GM19328 (cell line): ENCODE results near the gene PBX2.
"Not testable (repeated sequence)": the region's sequence is repeated elsewhere in the genome, so short reads cannot be mapped to it uniquely, and the experiment has no call there.

Experiments
- ATAC-seq: cut with Tn5 transposase; IDR thresholded peaks from one replicate; pipeline ENCODE4 v1.9.1; 2021; ENCODE audit warnings: mild to moderate bottlenecking, moderate library complexity; ENCODE audit not compliant: unreplicated experiment

The PBX2 gene

DNA sequence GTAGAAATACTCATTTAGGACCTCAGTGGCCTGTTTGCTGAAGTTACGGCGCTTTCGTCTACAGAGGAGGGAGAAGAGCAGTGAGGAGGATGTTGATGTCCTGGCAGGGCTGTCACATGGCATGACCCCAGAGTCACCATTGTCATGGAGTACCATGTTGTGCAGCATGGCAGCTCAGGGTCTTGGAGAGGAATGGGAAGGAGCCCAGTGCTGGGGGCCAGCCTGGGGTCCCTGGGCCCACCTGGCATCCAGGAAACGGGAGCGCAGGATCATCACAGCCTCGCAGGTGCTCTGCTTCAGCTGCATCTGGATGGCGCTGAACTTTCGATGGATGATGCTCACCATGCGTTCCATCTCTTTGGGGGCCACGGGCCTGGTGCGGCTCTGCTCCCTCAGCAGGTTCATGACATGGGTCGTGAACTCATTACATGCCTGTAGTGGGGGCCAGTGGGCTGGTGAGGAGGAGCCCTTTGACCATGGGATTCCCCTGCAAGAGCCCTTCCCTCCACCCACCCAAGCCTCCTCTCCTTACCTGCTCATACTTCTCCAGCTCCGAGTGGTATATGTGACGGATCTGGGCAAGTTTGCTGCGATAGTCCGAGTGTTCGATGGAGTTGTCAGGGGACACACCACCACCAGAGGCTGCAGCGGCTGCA lies 2.1 kb downstream of the PBX2 start:
- not testable (repeated sequence) for ATAC-seq

DNA sequence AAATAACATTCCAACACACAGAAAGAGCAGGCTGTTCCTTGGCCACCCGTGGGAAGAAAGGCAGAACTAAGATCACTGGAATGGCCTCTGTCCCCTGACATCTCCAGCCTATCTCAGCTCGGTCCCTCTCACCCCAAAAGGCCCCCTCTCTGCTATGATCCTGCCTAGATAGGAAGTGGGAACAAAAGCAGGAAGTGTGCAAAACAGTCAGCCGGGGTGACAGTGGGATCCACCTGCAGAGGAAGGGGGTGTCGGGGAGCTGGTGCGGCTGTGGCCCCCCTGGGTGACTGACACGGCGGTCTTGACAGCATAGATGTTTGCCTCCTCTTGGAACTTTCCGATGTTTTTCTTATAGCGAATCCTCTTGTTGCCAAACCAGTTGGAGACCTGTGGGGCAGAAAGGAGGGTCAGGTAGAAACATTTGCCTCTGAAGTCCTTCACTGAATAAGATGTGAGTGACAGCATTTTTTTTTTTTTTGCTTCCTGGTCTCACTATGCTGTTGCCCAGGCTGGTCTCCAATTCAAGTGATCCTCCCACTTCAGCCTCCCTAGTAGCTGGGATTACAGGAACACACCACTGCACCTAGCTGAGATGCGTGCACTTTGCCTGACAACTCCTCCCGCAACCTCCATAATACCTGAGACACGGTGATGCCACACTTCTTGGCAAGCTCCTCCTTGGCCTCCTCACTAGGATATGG lies 2.8 kb downstream of the PBX2 start:
- ATAC-seq: no peak

DNA sequence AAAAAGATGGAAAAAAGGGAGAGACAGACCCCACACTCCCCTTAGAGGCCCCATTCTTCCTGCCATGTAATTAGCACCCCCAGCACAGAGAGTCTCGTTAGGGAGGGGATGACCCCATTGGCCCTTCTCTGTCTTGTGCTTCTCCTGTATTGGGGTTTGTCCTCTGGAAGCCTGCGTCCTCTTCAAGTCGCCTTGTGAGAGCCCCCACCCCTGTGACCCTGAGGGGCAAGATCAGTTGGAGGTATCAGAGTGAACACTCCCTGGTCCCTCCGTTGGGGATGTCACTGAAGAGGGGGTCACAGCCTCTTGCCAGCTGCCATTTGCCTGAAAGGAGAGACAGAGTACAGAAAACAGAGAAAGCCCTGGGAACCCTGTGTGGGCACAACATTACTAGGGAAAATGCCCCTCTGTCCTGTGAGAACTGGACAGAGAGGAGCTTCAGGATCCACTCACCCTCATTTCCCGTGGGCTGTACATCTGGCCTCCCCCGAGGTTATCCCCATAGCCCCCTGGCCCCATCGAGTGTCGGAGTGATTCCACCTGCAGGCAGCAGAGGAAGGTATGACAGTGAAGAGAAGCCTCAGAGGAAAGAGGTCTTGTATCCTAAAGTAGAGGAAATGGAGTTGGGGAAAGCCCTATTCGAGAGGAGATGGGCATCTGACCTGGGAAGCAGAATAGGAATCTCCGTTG lies 3.7 kb downstream of the PBX2 start:
- ATAC-seq: not testable (repeated sequence)

DNA sequence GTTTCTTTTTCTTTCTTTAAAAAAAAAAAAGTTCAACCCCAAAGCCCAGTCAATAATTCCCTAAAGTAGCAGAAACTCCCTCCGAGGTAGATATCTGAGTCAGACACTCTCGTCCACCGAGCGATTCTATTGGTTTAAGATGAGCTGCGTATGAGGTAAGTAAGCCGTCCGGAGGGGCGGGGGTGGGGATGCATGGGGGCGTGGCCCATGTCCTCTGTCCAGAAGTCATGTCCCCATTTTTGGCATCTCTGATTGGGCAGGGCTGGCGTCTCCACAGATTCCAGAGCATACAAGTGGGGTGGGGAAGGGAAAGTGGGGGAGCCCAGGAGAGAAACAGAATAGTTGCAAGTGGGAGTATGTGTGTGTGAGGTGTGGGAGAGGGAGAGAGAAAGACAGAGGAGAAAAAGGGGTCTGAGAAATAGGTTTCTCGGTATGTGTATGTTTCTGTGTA lies 4.3 kb downstream of the PBX2 start:
- ATAC-seq: not testable (repeated sequence)

DNA sequence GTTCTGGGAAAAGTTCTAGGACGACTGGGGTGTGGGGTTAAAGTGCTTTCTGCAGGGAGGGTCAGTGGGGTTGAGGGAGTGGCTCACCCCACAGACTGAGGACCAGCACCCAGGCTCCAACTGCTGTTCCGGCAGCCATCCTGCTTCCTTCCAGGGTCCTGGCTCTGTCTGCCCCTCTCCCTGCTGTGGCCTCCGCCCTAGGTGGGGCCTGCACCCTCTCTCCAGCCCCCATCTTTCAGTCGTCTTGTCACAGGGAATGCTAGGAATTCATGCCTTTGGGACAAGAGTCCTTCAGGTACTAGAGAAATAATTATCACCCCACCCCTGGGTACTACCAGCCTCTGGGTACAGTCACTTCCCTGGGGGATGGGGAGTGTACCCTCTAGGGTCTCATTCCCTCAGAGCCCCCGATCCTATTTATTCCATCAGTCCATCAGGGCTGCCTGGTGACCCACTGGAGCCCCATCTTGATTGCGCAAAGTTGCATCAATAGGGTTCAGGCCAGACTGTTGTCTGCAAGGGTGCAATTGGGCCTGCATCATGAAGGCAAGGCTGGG lies 5.8 kb downstream of the PBX2 start, which contains the start of gene AGER:
TSS of gene AGER (minus strand) at position 170 of the 557 bp plus-strand sequence. CDS start at position 139, 31 bp downstream.
- no peak for ATAC-seq

DNA sequence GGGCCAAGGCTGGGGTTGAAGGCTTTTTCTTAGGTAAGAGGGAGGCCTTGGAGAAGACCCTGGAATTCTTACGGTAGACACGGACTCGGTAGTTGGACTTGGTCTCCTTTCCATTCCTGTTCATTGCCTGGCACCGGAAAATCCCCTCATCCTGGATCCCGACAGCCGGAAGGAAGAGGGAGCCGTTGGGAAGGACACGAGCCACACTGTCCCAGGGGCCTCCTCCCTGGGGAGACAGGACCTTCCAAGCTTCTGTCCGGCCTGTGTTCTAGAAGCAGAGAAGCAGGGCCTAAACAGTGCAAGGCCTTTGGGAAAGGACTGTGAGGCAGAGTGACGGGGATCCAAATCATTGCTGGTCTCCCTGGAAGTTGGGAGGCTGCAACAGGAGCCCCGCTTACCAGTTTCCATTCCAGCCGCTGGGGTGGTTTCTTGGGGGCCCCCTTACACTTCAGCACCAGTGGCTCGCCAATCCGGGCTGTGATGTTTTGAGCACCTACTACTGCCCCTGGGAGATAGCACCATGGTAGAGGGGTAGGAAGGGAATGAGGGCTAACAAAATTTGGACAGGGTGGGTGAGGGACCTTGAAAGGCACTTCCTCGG lies 6.4 kb downstream of the PBX2 start:
- ATAC-seq: no peak

DNA sequence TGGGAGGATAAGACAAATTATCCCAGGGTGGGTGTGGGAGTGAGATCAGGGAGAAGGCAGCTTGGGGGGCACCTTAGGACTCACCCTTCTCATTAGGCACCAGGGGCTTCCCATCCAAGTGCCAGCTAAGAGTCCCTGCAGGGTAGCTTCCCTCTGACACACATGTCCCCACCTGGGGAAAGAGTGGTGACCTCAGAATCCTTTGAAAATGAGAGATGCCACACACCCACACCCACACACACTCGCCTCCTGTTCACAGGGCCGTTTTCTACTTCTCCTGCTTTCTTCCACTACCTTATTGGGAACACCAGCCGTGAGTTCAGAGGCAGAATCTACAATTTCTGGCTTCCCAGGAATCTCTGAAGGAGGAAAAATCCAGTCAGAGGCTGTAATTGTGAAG lies 7.0 kb downstream of the PBX2 start:
- ATAC-seq: no peak

DNA sequence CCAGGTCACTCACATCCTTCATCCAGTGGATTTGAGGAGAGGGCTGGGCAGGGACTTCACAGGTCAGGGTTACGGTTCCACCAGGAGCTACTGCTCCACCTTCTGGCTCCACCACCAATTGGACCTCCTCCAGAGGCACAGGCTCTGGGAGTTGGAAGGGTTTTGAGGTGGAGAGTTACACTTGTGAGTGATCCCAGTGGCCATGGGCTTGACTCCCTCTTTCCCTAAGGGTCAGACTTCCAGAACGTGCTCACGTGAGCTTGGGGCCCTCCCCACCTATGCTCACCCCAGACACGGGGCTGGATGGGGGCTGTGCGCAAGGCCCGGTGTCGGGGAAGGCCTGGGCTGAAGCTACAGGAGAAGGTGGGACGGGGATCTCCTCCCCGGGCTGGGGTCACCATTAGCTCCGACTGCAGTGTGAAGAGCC lies 7.4 kb downstream of the PBX2 start:
- no peak for ATAC-seq

DNA sequence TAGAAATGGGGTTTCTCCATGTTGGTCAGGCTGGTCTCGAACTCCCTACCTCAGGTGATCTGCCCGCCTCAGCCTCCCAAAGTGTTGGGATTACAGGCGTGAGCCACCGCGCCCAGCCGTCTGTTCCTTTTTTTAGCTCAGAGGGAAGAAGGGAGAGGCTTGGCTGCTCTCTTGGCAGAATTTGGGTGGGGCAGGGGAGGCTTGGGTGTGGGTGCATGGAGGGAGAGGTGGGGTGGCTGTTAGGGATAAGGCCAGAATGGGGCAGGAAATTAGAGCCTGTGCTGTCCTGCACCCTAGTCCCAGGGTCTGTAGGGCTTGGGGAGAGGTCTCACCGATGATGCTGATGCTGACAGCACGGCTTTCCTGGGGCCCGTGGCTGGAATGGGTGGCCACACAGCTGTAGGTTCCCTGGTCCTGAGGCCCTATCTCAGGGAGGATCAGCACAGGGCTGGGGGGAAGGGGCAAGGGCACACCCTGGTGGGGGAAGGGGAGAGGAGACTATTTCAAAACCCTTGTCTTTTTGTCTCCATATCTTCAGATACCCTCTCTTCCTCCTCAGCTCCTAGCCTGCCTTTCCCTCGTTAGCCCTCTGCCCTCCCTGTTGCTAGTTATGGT lies 8.0 kb downstream of the PBX2 start:
- no peak for ATAC-seq

DNA sequence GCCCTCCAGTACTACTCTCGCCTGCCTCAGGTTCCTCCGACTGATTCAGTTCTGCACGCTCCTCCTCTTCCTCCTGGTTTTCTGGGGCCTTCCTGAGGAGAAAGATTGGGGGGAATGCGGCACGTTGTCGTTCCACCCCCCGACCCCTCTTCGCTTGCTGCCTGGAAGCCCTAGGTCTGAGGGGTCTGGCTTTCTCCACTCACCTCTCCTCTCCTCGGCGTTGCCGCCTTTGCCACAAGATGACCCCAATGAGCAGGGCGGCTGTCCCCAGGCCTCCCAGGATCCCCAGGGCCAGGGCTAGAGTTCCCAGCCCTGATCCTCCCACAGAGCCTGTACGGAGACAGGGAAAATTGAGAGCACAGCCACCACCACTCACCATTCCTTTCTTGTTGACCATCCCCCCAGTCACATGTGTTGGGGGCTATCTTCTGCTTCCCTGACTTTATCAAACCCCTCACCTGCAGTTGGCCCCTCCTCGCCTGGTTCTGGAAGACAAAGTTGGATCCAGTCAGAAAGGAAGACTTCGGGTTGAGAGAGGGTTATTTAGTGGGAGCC lies 8.8 kb downstream of the PBX2 start:
- no peak for ATAC-seq

DNA sequence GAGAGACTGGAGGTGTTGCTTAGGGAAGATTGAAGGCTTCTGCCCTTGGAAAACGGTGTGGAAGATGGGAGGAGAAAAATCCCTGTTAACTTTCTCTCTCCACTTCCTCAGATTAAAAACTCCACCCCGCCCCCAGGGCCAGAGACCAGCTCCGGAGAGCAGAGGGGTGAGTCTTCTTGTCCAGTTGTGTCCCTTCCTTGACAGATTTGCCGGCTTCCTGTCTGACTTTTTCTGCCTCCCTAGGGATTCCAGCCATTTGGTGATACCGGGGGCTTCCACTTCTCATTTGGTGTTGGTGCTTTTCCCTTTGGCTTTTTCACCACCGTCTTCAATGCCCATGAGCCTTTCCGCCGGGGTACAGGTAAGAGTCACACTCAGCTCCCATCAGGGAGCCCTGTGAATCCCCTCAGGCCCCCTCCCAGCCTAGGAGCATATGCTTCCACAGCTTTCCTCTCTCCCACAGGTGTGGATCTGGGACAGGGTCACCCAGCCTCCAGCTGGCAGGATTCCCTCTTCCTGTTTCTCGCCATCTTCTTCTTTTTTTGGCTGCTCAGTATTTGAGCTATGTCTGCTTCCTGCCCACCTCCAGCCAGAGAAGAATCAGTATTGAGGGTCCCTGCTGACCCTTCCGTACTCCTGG lies 10.1 kb downstream of the PBX2 start:
- no peak for ATAC-seq

DNA sequence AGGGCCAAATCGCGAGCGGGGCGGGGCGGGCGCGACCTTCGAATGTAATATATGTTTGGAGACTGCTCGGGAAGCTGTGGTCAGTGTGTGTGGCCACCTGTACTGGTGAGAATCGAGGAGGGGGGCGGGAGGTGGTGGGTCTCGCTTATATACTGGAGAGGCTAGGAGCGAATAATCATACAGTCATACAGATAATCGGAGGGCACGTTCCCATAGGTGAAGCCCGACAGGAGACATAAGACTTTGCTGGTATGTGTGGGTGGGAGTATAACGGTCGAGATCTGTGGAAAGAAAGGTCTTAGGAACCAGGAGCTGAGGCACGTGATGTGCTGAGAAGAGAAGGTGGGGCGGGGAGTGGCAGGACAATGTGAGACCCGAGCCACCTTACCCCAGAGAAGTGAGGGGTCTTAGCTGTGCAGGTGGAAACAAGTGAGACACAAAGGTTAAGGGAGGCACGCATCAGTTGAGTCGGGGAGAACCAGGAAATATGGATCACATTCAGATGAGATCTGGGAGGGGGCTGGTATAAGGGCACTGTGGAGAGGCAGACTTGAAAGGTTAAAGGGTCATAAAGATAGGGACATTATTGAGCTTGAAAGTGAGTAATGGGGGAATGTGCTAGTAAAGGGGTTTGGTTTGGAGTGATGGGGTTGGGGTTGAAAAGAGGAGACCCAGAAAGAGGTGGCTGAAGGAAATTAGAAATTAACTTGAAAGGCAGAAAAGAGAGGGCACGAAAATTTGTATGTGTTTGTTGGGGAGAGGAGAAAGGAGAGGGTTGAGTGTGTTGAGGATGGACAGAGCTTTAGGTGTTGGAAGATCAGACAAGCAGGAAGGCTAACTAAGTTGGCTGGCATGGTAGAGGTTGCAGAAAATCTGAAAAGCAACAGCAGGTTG lies 11.2 kb downstream of the PBX2 start:
- ATAC-seq: no peak

DNA sequence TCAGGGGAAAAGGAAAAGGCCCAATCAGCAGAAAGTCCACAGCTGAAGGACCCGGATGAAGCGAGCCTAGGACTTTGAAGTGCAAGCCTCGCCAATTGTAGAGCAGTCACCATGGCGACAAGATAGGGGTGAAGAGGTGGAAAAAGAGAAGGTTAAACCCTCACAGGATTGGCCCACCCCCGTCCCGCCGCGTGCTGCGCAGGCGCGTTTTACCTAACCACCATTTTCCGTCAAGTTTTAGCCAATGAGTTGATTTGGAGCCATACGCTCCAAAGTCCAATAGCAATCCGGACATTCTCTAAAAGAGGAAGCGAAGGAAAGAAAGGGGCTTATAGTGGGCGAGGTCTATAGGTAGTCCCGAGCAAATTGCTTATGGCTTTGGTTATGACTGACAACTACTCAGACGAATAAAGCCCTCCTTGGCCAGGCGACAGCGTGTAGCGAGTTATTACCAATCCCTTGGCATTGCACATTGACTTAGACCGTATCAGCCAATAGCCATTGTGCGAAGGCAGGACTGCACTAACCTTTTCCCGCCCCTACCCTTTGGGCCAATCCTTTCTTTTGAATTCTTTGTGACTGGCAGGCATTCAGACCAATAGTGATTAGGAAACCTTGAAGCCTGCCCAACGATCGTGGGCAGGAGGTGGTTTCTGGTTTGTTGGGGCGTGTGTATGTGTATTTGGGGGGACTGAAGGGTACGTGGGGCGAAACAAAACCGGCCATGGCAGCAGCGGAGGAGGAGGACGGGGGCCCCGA lies 12.0 kb downstream of the PBX2 start, which contains the start of gene RNF5:
TSS of gene RNF5 (plus strand) at position 618 of the 759 bp plus-strand sequence. CDS start at position 725, 107 bp downstream.
- peak; percentile 80 for ATAC-seq

DNA sequence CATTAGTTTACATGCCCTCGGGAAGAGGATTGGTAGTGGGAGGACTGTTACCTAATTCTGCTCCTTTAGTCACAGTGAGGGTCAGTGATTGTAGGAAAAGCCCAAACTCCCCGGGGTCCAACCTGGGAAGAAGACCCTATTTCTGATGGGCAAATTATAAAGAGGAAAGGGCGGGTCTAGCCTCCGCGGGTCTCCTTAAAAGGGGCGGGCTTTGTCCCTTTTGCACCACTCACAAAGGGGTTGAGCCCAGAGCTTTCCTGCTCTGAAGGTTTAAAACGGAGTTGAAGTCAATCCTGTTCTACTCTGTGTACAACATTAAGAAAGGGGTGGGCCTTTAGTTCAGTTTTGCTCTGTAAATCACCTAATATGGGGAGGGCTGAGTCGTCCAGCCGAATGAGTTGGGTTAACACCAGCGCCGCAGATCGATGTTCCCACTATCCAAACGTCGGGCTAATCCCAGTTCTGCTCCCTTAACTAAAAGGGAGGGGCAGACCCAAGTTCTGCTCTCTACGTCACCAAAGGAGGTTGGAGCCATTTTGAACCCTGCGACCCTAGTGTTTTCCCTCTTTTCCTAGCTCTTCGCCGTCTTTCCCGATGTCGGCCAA lies 12.7 kb downstream of the PBX2 start:
- ATAC-seq: no peak

DNA sequence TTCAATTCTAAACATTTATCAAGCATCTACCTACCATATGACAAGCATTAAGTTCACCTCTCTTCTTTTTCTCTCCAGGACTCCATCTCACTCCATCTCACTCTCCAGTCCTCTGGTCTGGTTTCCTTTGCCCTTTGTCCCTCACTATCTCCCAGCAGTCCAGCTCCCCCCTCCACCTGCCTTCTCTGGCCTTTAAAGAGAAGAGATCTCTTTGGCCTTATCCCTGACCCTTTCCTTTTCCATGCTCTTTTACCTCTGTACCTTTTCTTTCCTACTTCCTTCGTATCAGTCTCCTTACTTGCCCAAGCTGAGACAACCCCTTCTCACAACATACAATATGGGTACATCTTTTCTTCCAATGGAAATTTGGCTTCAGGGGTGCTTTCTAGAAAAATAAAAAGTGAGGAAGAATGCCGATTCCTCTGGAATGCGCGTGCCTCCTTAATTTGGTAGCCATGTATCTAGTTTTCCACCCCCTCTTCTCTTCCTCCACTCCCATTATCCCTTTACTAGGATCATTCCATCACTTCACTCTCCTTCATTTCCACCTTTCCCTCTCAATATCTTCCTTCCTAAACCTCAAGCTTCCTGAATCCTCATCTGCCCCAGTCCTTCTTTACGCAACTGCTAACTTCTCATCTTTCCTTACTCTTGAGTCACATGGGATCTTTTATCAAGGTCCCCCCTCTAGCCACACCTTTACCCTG lies 13.4 kb downstream of the PBX2 start:
- ATAC-seq: no peak

DNA sequence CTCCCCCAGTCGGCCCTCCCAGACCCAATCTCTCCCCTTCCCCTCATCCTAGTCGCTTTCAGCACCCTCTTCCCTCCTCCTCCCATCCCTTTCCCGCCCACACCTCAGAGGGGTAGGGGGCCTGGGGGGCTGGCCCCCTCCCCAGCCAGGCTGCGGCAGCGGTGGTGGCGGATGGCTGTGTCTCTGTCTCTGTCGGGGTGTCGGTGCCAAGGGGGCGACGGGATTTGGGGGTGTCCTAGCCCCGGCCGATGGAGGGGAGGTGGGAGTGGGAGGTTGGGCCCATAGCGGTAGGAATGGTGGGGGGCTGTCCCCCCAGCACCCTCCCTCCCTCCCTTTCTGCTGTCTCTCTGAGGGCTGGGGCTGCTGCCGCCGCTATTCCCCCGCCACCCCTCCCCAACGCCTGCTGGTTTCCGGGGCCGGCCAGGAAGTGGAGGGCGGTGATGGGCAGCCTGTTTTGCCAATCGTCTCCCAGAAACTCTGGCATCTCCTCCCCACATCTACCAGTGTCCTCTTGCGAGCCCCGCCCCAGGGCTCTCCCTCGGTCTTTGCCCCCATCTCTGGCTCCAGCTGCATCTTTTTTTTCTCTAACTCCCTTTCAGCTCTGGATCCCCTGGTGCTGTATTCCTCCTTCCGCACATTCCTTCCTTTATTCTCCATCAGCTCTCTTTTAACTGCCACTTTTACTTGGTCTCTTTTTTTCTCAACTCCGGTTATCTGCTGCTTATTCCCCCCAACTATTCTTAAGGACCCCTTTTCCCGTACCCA lies 14.1 kb downstream of the PBX2 start, which contains the start of gene AGPAT1:
TSS of gene AGPAT1 (minus strand) at position 374 of the 765 bp plus-strand sequence. CDS start 4,588 bp downstream, outside the sequence.
- ATAC-seq: peak; percentile 37
